H9 (cell line): ENCODE results near the gene HEYL. TPM values are rescaled to one million over a fixed set of nuclear protein-coding genes. Genes with fewer than 3 reads are reported as not detected.
"Not testable (repeated sequence)": the region's sequence is repeated elsewhere in the genome, so short reads cannot be mapped to it uniquely, and the experiment has no call there.

ENCODE experiments used
- DNase-seq: peaks from one replicate; pipeline ENCODE4 v3.0.0-alpha.2; 2017
- H2AFZ ChIP-seq: one replicate; pipeline ENCODE4 v1.6.1; 2013; ENCODE audit warnings: mild to moderate bottlenecking, low read length, control low read depth, moderate library complexity
- H2AK5ac ChIP-seq: 2 replicates; pipeline ENCODE4 v1.6.1; 2013; ENCODE audit warnings: low read length, control low read depth, mixed read lengths; ENCODE audit not compliant: insufficient read length
- H2BK120ac ChIP-seq: one replicate; pipeline ENCODE4 v1.6.1; 2013; ENCODE audit warnings: low read depth, mild to moderate bottlenecking, low read length, control low read depth, inconsistent platforms; ENCODE audit not compliant: poor library complexity, severe bottlenecking
- H2BK12ac ChIP-seq: 2 replicates; pipeline ENCODE4 v1.6.1; 2013; ENCODE audit warnings: low read length, control low read depth, mixed read lengths, low read depth; ENCODE audit not compliant: insufficient read length
- H2BK15ac ChIP-seq: 2 replicates; pipeline ENCODE4 v1.6.1; 2013; ENCODE audit warnings: low read depth, low read length, control low read depth
- H2BK20ac ChIP-seq: one replicate; pipeline ENCODE4 v1.6.1; 2013; ENCODE audit warnings: low read depth, mild to moderate bottlenecking, low read length, control low read depth, inconsistent platforms; ENCODE audit not compliant: poor library complexity, severe bottlenecking
- H2BK5ac ChIP-seq: 2 replicates; pipeline ENCODE4 v1.6.1; 2013; ENCODE audit warnings: low read length, control low read depth, mixed read lengths; ENCODE audit not compliant: insufficient read length
- H3K14ac ChIP-seq: 2 replicates; pipeline ENCODE4 v1.6.1; 2013; ENCODE audit warnings: low read length, control low read depth; ENCODE audit not compliant: insufficient read depth
- H3K18ac ChIP-seq: 2 replicates; pipeline ENCODE4 v1.6.1; 2013; ENCODE audit warnings: low read depth, mild to moderate bottlenecking, mixed read lengths, low read length, control low read depth; ENCODE audit not compliant: insufficient read length
- H3K23ac ChIP-seq: 2 replicates; pipeline ENCODE4 v1.6.1; 2013; ENCODE audit warnings: low read length, control low read depth, mixed read lengths, low read depth; ENCODE audit not compliant: insufficient read length
- H3K23me2 ChIP-seq: 2 replicates; pipeline ENCODE4 v1.6.1; 2013; ENCODE audit warnings: low read depth, mild to moderate bottlenecking, mixed read lengths, low read length, control low read depth; ENCODE audit not compliant: insufficient read length, poor library complexity, severe bottlenecking
- H3K27ac ChIP-seq: 2 replicates; pipeline ENCODE4 v1.5.1; 2013; ENCODE audit warnings: low read length, control low read depth, mixed read lengths, low read depth; ENCODE audit not compliant: insufficient read length
- H3K27me3 ChIP-seq: 2 replicates; pipeline ENCODE4 v1.6.1; 2013; ENCODE audit warnings: low read length, control low read depth, inconsistent platforms; ENCODE audit not compliant: insufficient read depth
- H3K4ac ChIP-seq: 2 replicates; pipeline ENCODE4 v1.6.1; 2013; ENCODE audit warnings: low read depth, mild to moderate bottlenecking, control low read depth, inconsistent platforms, low read length, moderate library complexity
- H3K4me1 ChIP-seq: 2 replicates; pipeline ENCODE4 v1.6.1; 2013; ENCODE audit warnings: low read length, control low read depth, inconsistent platforms; ENCODE audit not compliant: insufficient read depth
- H3K4me2 ChIP-seq: 2 replicates; pipeline ENCODE4 v1.6.1; 2013; ENCODE audit warnings: low read length, control low read depth, mixed read lengths; ENCODE audit not compliant: insufficient read length, insufficient read depth
- H3K56ac ChIP-seq: 2 replicates; pipeline ENCODE4 v1.6.1; 2013; ENCODE audit warnings: low read depth, mild to moderate bottlenecking, mixed read lengths, low read length, control low read depth; ENCODE audit not compliant: insufficient read length
- H3K79me1 ChIP-seq: 2 replicates; pipeline ENCODE4 v1.6.1; 2013; ENCODE audit warnings: low read depth, mild to moderate bottlenecking, moderate library complexity, low read length, control low read depth, inconsistent platforms; ENCODE audit not compliant: insufficient read depth, poor library complexity, severe bottlenecking
- H3K79me2 ChIP-seq: 2 replicates; pipeline ENCODE4 v1.6.1; 2013; ENCODE audit warnings: low read length, control low read depth, inconsistent platforms; ENCODE audit not compliant: insufficient read depth
- H3K9ac ChIP-seq: 2 replicates; pipeline ENCODE4 v1.6.1; 2013; ENCODE audit warnings: low read length, control low read depth, mixed read lengths; ENCODE audit not compliant: insufficient read length; ENCODE audit errors: extremely low read depth
- H3K9me3 ChIP-seq: one replicate; pipeline ENCODE4 v1.6.1; 2013; ENCODE audit warnings: low read depth, low read length, inconsistent platforms; ENCODE audit not compliant: control insufficient read depth
- H3T11ph ChIP-seq: one replicate; pipeline ENCODE4 v1.6.1; 2013; ENCODE audit warnings: mild to moderate bottlenecking, low read length, control low read depth, inconsistent platforms
- H4K20me1 ChIP-seq: one replicate; pipeline ENCODE4 v1.6.1; 2013; ENCODE audit not compliant: control insufficient read depth, insufficient read length, insufficient read depth
- H4K5ac ChIP-seq: 2 replicates; pipeline ENCODE4 v1.6.1; 2013; ENCODE audit warnings: low read depth, mild to moderate bottlenecking, mixed read lengths, low read length, control low read depth; ENCODE audit not compliant: insufficient read length
- H4K8ac ChIP-seq: replicated peaks from 2 replicates; pipeline ENCODE4 v1.6.1; 2013; ENCODE audit warnings: low read length, control low read depth, mixed read lengths, low read depth; ENCODE audit not compliant: insufficient read length
- H4K91ac ChIP-seq: 2 replicates; pipeline ENCODE4 v1.6.1; 2013; ENCODE audit warnings: low read depth, mild to moderate bottlenecking, moderate library complexity, mixed read lengths, low read length, control low read depth; ENCODE audit not compliant: insufficient read length
- H3K27ac Mint-ChIP-seq, 3 experiments: 2 replicates in 2 of 3; 3 replicates in 1 of 3; pipeline ENCODE4 v1.8.0; 2020 to 2021; ENCODE audit warnings: mixed read lengths in 3 of 3, mild to moderate bottlenecking in 1 of 3, moderate library complexity in 1 of 3
- H3K27me3 Mint-ChIP-seq: 2 replicates; pipeline ENCODE4 v1.8.0; 2021; ENCODE audit warnings: low read depth, mild to moderate bottlenecking, moderate library complexity, mixed read lengths
- H3K36me3 Mint-ChIP-seq, 3 experiments: 2 replicates in 2 of 3; 3 replicates in 1 of 3; pipeline ENCODE4 v1.8.0; 2020 to 2021; ENCODE audit warnings: low read depth in 3 of 3, mixed read lengths in 3 of 3; ENCODE audit not compliant: insufficient read depth in 1 of 3
- H3K4me1 Mint-ChIP-seq, 2 experiments: 2 replicates each; pipeline ENCODE4 v1.8.0; 2020; ENCODE audit warnings: mixed read lengths in 2 of 2
- H3K4me3 Mint-ChIP-seq, 2 experiments: 2 replicates in 1 of 2; 3 replicates in 1 of 2; pipeline ENCODE4 v1.8.0; 2020 to 2021; ENCODE audit warnings: mild to moderate bottlenecking in 2 of 2, mixed read lengths in 2 of 2, moderate library complexity in 1 of 2
- H3K9me3 Mint-ChIP-seq, 2 experiments: 2 replicates in 1 of 2; 3 replicates in 1 of 2; pipeline ENCODE4 v1.8.0; 2020; ENCODE audit warnings: mild to moderate bottlenecking in 2 of 2, mixed read lengths in 2 of 2, moderate library complexity in 1 of 2
- CTCF ChIP-seq: fragments of 200-600 bp; sonication (generic); conservative IDR thresholded peaks from 3 replicates; pipeline ENCODE4 v1.8.0; 2021; ENCODE audit warnings: antibody characterized with exemption, mild to moderate bottlenecking
- WGBS: extraction: QIAGEN DNeasy Blood & Tissue Kit; methylation state at CpG from one replicate; pipeline ENCODE4 v1.1.7; 2013; ENCODE audit warnings: missing lambda C conversion rate, low lambda C conversion rate, mixed read lengths; ENCODE audit not compliant: insufficient read length; ENCODE audit errors: extremely low coverage; 5-methylcytosine and 5-hydroxymethylcytosine counted together
- total RNA-seq: library from RNA; stranded (reverse); gene quantifications from 2 replicates; pipeline ENCODE4 v1.2.1, GENCODE V29; 2021

Gene HEYL
- total RNA-seq, 1 experiment from 2014 or later, result 1.9 TPM

- no peaks in the 10 kb centered on the region for H3K4me1 ChIP-seq
- H3K79me1 ChIP-seq, result no peaks in the 10 kb centered on the region
- no peak overlapping the region for H4K5ac ChIP-seq
- H3K23me2 ChIP-seq, result peaks cover 6% of the 10 kb centered on the region
- no peak overlapping the region for H4K91ac ChIP-seq
- Mint-ChIP-seq H3K4me3 (no peak overlapping the region; a peak in 1 of 5 replicates), H3K9me3 (peaks cover 0 to 4% of the 10 kb centered on the region in 2 experiments; a peak in 2 of 5 replicates), H3K4me1 (peaks cover 3 to 8% of the 10 kb centered on the region in 2 experiments), H3K27ac (no peak overlapping the region), H3K27me3 (peaks cover 74% of the 10 kb centered on the region), H3K36me3 (no peaks in the 10 kb centered on the region; a peak in 1 of 7 replicates)
- no peak overlapping the region for H3K56ac ChIP-seq
- H2BK5ac ChIP-seq, result no peak overlapping the region
- WGBS, result no CpG with 5 or more reads among the region's 8 CpGs
- no peak overlapping the region for H3K9ac ChIP-seq
- H2AFZ ChIP-seq, result no peak overlapping the region
- no peak overlapping the region for H2AK5ac ChIP-seq
- H3K79me2 ChIP-seq, result no peaks in the 10 kb centered on the region
- no peak overlapping the region for H3K18ac ChIP-seq
- H2BK20ac ChIP-seq, result no peak overlapping the region
- no peak overlapping the region for H2BK120ac ChIP-seq
- no peak overlapping the region for H3T11ph ChIP-seq
- H3K4me2 ChIP-seq, result peak overlapping the region; percentile 62
- H3K14ac ChIP-seq, result no peak overlapping the region
- no peaks in the 10 kb centered on the region for H3K9me3 ChIP-seq
- H2BK12ac ChIP-seq, result no peak overlapping the region
- no peak for DNase-seq
- no peak overlapping the region for H3K4ac ChIP-seq
- TF ChIP-seq CTCF, result no peak
- no peaks in the 10 kb centered on the region for H4K20me1 ChIP-seq
- H4K8ac ChIP-seq, result no peak overlapping the region
- no peak overlapping the region for H3K27ac ChIP-seq
- no peak overlapping the region for H3K23ac ChIP-seq
- H3K27me3 ChIP-seq, result peaks cover 3% of the 10 kb centered on the region; the same call in 1 of the 2 replicates
- H2BK15ac ChIP-seq, result no peak overlapping the region
Observed at GRCh38 chr1:39608921-39609320, 30.5 kb downstream of the HEYL start.

- not testable (repeated sequence) for H3K4me1 ChIP-seq, H3K36me3 Mint-ChIP-seq, H2BK15ac ChIP-seq, H2BK20ac ChIP-seq, H2BK12ac ChIP-seq, H2BK120ac ChIP-seq, H3K9ac ChIP-seq, H3T11ph ChIP-seq, H3K79me2 ChIP-seq, H4K8ac ChIP-seq, H2AFZ ChIP-seq, H3K27ac Mint-ChIP-seq, H3K56ac ChIP-seq, H4K91ac ChIP-seq, H2BK5ac ChIP-seq, H3K14ac ChIP-seq, H3K9me3 ChIP-seq, H2AK5ac ChIP-seq, DNase-seq, H3K23ac ChIP-seq, H3K4me3 Mint-ChIP-seq, H3K23me2 ChIP-seq, H3K79me1 ChIP-seq, H3K4ac ChIP-seq, H3K18ac ChIP-seq, H4K5ac ChIP-seq, H3K4me1 Mint-ChIP-seq, H3K27ac ChIP-seq, H3K9me3 Mint-ChIP-seq, H3K27me3 ChIP-seq, H3K4me2 ChIP-seq, H4K20me1 ChIP-seq
- no CpG with 5 or more reads among the region's 3 CpGs for WGBS
- peaks cover 76% of the 10 kb centered on the region for H3K27me3 Mint-ChIP-seq
Observed at GRCh38 chr1:39603677-39604076, 35.8 kb downstream of the HEYL start.
